BLaER1 treated with 17β-estradiol and CSF1 and Interleukin-3, amounts not matched to agents 10 nM and 100 nM (cell line): ENCODE data around the gene TYMS.
A peak's percentile ranks its signal among the peaks of the same experiment; 100 is the strongest.

ENCODE experiments used
- H3K27ac ChIP-seq, 11 experiments: shearing (Covaris generic); formaldehyde crosslinking; 2 replicates each; pipeline ENCODE4 v1.8.1; 2022
- H3K27me3 ChIP-seq, 11 experiments: shearing (Covaris generic); formaldehyde crosslinking; 2 replicates each; pipeline ENCODE4 v1.8.1; 2022
- H3K36me3 ChIP-seq, 11 experiments: shearing (Covaris generic); formaldehyde crosslinking; 2 replicates each; pipeline ENCODE4 v1.8.1; 2022
- H3K4me1 ChIP-seq, 10 experiments: shearing (Covaris generic); formaldehyde crosslinking; 2 replicates each; pipeline ENCODE4 v1.8.1; 2022
- H3K4me2 ChIP-seq, 11 experiments: shearing (Covaris generic); formaldehyde crosslinking; 2 replicates each; pipeline ENCODE4 v1.8.1; 2022
- H3K4me3 ChIP-seq, 10 experiments: shearing (Covaris generic); formaldehyde crosslinking; 2 replicates each; pipeline ENCODE4 v1.8.1; 2022
- H3K9ac ChIP-seq, 11 experiments: shearing (Covaris generic); formaldehyde crosslinking; 2 replicates each; pipeline ENCODE4 v1.8.1; 2022
- H3K9me3 ChIP-seq, 11 experiments: shearing (Covaris generic); formaldehyde crosslinking; replicated peaks in 1 of 11; 2 replicates each; pipeline ENCODE4 v1.8.1; 2022
- H4K20me1 ChIP-seq, 11 experiments: shearing (Covaris generic); formaldehyde crosslinking; 2 replicates each; pipeline ENCODE4 v1.8.1; 2022
- Cebpa-rat ChIP-seq, 11 experiments: shearing (Covaris generic); IDR thresholded peaks; 2 replicates each; pipeline ENCODE4 v1.8.1; 2022

The TYMS gene

DNA sequence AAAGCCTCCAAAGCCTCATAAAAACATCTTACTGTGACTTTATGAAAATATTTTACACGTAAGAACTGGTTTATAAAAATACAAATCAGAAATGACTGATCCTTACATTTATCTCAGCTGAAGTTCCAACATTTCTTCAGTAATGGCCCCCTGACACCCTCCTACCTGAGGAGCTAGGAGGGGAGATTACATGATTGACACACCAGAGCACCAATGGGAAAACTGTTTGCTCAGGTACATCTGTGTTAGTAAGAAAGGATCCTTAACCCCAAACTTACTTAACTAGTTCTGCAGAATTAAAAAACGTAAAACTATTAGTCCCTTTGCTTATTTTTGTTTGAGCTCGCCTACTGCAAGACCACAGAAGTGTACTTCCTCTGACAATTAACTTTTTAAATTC is 28.0 kb downstream of the TYMS start:
- H3K9ac ChIP-seq: no peak overlapping the region
- H3K9me3 ChIP-seq: no peaks in the 10 kb centered on the region
- no peak for TF ChIP-seq Cebpa-rat (IDR thresholded peaks at IDR 0.05)
- no peak overlapping the region for H3K4me2 ChIP-seq
- H4K20me1 ChIP-seq: no peaks in the 10 kb centered on the region; a peak in 1 of 22 replicates
- H3K4me1 ChIP-seq: peaks cover 0 to 21% (median 15%) of the 10 kb centered on the region in 10 experiments; a peak in 16 of 20 replicates
- no peak overlapping the region for H3K27ac ChIP-seq
- no peak overlapping the region for H3K4me3 ChIP-seq
- H3K36me3 ChIP-seq: peaks cover 0 to 21% (median 4%) of the 10 kb centered on the region in 11 experiments; a peak in 4 of 22 replicates
- H3K27me3 ChIP-seq: no peaks in the 10 kb centered on the region

DNA sequence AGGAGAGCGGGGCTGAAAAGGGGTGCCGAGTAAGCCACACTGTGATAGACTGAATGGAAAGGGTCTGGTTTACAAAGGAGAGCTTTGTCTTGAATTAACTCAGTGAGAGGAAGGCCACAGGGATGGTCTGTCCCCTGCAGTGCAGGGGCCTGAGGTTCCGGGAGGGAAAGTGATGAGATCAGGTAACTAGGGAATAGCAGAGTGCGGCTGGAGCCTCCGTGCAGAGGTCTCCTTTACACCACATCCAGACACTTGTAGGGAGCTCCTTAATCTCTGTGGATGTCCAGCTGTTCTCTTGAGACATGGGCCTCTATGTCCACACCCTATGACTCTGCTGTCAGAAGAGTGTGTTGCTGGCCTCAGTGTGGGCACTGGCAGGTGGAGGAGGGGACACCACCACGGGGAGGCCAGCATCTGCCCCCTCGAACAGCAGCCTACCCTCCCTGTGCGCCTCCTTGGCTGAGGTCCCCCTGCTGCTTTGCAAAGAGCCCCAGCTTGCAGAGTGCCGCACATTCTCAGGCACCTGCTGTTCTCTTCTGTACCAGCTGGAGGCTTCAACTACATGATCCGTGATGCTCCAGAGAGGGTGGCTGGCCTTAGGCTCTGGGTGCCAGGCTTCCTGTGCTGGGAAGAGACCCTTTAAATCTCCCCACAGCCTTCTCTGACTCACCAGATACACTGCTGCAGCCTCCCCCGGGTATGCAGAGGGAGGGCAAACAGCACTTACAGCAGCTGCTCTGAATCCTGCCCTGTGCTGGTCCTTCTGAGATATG is 29.1 kb downstream of the TYMS start:
- H3K9me3 ChIP-seq: no peaks in the 10 kb centered on the region
- no peak for TF ChIP-seq Cebpa-rat (IDR thresholded peaks at IDR 0.05)
- no peaks in the 10 kb centered on the region; a peak in 1 of 22 replicates for H4K20me1 ChIP-seq
- peaks cover 0 to 16% (median 10%) of the 10 kb centered on the region in 10 experiments; a peak in 16 of 20 replicates for H3K4me1 ChIP-seq
- H3K27ac ChIP-seq: no peak overlapping the region
- H3K9ac ChIP-seq: no peak overlapping the region
- no peak overlapping the region for H3K4me3 ChIP-seq
- H3K36me3 ChIP-seq: peaks cover 0 to 18% (median 5%) of the 10 kb centered on the region in 11 experiments; a peak in 4 of 22 replicates
- H3K4me2 ChIP-seq: no peak overlapping the region
- H3K27me3 ChIP-seq: no peaks in the 10 kb centered on the region

DNA sequence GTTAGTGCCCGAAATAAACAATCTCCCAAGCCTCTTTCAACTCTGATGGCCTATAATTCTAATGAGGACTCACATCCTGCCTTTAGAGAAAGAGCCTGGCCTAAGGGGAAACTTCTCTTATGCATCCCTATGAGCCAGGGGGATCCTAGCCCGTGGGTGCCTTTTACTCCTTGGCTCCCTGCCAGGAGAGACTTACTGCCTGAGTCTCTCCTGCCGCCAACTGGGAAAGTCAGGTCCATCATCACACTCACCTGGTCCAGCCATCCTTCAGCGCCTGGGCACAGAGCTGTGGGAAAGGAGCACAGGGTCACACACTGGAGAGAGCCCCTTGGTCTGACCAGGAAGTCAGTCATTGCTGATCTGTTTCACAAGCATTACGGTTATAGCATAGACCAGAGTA is 30.9 kb downstream of the TYMS start:
- H4K20me1 ChIP-seq: no peaks in the 10 kb centered on the region; a peak in 1 of 22 replicates
- no peak overlapping the region for H3K27ac ChIP-seq
- no peaks in the 10 kb centered on the region for H3K27me3 ChIP-seq
- H3K4me1 ChIP-seq: peaks cover 0 to 1% (median 0%) of the 10 kb centered on the region in 10 experiments; a peak in 2 of 20 replicates
- H3K4me3 ChIP-seq: no peak overlapping the region
- H3K36me3 ChIP-seq: peaks cover 0 to 27% (median 10%) of the 10 kb centered on the region in 11 experiments; a peak in 9 of 22 replicates
- H3K9ac ChIP-seq: no peak overlapping the region
- H3K4me2 ChIP-seq: no peak overlapping the region
- TF ChIP-seq Cebpa-rat (IDR thresholded peaks at IDR 0.05): no peak
- no peaks in the 10 kb centered on the region for H3K9me3 ChIP-seq

DNA sequence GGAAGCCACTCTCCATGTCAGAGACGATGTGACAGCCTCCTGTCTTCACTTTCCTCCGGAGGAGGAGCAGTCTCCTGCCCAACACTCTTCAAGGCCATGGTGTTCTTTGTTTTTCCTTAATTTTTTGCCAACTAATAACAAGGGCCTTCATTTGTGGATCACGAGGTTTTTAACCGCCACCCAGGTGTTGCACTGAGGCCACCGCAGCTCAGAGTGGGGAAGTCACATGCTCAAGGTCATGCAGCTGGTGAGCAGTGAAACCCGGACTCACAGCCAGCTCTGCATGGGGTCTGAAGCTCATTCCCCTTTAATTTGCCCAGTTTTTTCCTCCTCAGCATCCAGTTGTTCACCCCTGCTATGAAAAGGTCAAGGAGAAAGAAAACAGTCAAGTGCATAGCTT is 35.4 kb downstream of the TYMS start:
- no peak for TF ChIP-seq Cebpa-rat (IDR thresholded peaks at IDR 0.05)
- Histone ChIP-seq H3K9me3 (no peaks in the 10 kb centered on the region), H3K9ac (no peak overlapping the region), H3K27ac (no peak overlapping the region), H4K20me1 (no peaks in the 10 kb centered on the region), H3K4me1 (no peaks in the 10 kb centered on the region; a peak in 1 of 20 replicates), H3K4me2 (no peak overlapping the region), H3K27me3 (no peaks in the 10 kb centered on the region), H3K36me3 (peaks cover 0 to 41% (median 15%) of the 10 kb centered on the region in 11 experiments; a peak in 13 of 22 replicates), H3K4me3 (no peak overlapping the region)

DNA sequence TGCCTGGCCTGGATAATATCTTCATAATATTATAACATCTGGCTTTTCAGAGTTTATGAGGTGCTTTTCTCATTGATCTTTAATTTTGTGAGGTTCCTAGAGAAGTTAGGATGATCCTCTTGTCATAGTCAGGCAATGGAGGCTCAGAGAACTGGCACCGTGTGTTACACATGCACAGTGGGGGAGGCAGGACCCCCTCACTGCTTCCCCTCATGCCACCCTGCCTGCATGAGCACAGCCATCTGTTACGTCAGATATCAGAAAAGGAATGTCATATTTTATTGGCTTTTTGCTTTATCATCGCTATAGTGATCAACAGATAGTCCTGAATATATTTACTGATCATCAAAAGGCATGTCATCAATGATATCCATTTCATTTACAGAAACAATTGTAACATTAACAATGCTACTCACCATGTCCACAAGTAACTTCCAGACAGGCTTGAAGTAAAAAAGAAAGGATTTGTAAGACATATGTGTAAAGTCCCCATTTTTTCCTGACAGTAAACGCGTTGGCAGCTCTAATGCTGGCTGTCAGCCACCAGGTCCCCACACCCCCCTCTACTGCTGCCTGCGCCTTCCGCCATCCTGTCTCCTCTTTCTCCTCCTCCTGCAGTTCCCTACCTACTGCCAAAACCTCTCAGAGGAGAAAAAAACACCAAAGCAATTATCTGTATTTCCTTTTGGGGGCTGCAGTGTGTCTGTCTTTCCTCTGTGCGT is 36.2 kb downstream of the TYMS start:
- H3K36me3 ChIP-seq: peaks cover 0 to 42% (median 15%) of the 10 kb centered on the region in 11 experiments; a peak in 13 of 22 replicates
- H3K9me3 ChIP-seq: no peaks in the 10 kb centered on the region
- H3K27me3 ChIP-seq: no peaks in the 10 kb centered on the region
- H4K20me1 ChIP-seq: no peaks in the 10 kb centered on the region
- TF ChIP-seq Cebpa-rat (IDR thresholded peaks at IDR 0.05): no peak
- H3K4me2 ChIP-seq: no peak overlapping the region
- no peak overlapping the region for H3K4me3 ChIP-seq
- H3K27ac ChIP-seq: no peak overlapping the region
- H3K4me1 ChIP-seq: no peaks in the 10 kb centered on the region
- no peak overlapping the region for H3K9ac ChIP-seq

DNA sequence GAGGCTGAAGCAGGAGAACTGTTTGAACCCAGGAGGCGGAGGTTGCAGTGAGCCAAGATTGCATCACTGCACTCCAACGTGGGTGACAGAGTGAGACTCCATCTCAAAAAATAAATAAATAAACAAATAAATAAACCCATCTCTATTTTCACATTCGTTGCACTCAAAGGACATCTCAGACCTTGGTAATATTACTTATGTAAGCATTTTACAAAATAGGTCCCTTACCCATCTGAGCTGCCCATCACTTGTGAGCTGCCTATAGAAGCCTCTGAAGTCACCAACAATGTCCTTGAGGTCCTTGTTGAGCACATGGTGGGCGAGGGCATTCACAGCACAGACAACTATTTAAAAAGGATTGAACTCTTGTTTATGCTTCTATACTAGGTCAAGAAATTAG is 39.6 kb downstream of the TYMS start:
- TF ChIP-seq Cebpa-rat (IDR thresholded peaks at IDR 0.05): no peak
- H3K27ac ChIP-seq: no peak overlapping the region
- no peaks in the 10 kb centered on the region for H3K4me1 ChIP-seq
- H3K4me3 ChIP-seq: no peak overlapping the region
- no peaks in the 10 kb centered on the region for H3K9me3 ChIP-seq
- no peaks in the 10 kb centered on the region for H4K20me1 ChIP-seq
- H3K4me2 ChIP-seq: no peak overlapping the region
- H3K9ac ChIP-seq: no peak overlapping the region
- H3K27me3 ChIP-seq: no peaks in the 10 kb centered on the region
- peaks cover 0 to 40% (median 6%) of the 10 kb centered on the region in 11 experiments; a peak in 12 of 22 replicates for H3K36me3 ChIP-seq

DNA sequence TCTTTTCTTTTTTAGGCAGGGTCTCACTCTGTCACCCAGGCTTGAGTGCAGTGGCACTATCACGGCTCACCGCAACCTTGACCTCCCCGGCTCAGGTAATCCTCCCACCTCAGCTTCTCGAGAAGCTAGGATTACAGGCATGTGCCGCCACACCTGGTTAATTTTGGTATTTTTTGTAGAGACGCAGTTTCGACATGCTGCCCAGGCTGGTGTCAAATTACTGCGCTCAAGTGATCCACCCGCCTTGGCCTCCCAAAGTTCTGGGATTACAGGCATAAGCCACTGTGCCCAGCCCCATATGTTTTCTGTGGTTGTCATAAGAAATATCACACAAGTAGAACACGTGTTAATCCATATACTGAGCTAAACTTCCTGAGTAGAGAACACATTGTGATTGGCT is 40.3 kb downstream of the TYMS start:
- Histone ChIP-seq H3K36me3 (peaks cover 0 to 33% (median 6%) of the 10 kb centered on the region in 11 experiments; a peak in 12 of 22 replicates), H3K27ac (no peak overlapping the region), H3K4me1 (peaks cover 0 to 2% (median 0%) of the 10 kb centered on the region in 10 experiments; a peak in 6 of 20 replicates), H3K9ac (no peak overlapping the region), H4K20me1 (no peaks in the 10 kb centered on the region), H3K9me3 (no peaks in the 10 kb centered on the region), H3K4me2 (no peak overlapping the region), H3K4me3 (no peak overlapping the region), H3K27me3 (no peaks in the 10 kb centered on the region)
- TF ChIP-seq Cebpa-rat (IDR thresholded peaks at IDR 0.05): no peak

DNA sequence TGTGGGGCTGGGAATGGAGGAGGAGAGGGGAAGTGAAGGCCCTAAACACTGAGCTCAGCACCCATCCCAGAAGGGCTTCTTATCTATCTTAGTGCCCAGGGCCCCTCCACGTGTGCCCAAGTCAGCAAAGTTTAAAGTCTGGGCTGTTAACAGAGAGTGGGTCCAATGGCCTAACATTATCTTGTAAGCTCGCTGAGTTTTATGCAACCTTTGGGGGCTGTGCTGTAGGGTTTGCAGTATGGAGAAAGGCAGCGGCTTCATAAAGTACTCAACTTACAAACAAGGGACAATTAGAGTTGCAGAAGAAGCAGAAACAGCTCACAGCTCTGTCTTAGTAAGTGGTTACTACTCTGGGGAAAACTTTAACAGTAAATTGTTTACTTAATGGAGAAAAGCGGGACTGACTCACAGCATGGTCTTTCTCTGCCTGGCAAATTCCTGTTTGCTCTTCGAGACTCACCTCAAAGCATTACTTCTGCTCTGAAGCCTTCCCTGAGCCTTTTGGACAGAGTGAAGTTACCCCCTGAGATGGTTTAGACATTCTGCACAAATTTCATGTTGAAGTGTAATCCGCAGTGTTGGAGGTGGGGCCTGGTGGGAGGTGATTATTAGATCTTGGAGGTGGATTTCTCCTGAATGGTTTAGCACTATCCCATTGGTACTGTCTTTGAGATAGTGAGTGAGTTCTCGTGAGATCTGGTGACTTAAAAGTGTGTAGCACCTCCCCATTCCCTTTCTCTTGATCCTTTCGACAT is 45.9 kb downstream of the TYMS start:
- Histone ChIP-seq H3K27ac (peak overlapping the region in 1 of 11 experiments; percentile 12; a peak in 1 of 22 replicates), H3K27me3 (no peaks in the 10 kb centered on the region)

More for the DNA sequence above, 45.9 kb downstream of the TYMS start:
- Histone ChIP-seq H3K36me3 (peaks cover 0 to 14% (median 0%) of the 10 kb centered on the region in 11 experiments; a peak in 3 of 22 replicates), H4K20me1 (no peaks in the 10 kb centered on the region; a peak in 1 of 22 replicates), H3K4me2 (peak overlapping the region in 2 of 11 experiments; percentile 16 to 45; a peak in 3 of 22 replicates), H3K9ac (no peak overlapping the region), H3K4me3 (no peak overlapping the region), H3K9me3 (peaks cover 0 to under 1% (median 0%) of the 10 kb centered on the region in 11 experiments; a peak in 1 of 22 replicates), H3K4me1 (peaks cover 3 to 15% (median 4%) of the 10 kb centered on the region in 10 experiments; a peak in 11 of 20 replicates)
- no peak for TF ChIP-seq Cebpa-rat (IDR thresholded peaks at IDR 0.05)
